ENCODE measurements around the gene CHRNA4. TPM values are rescaled to one million over a fixed set of nuclear protein-coding genes. Genes with fewer than 3 reads are reported as not detected.

The CHRNA4 gene
- total RNA-seq, 1 experiment from 2014 or later: not detected

DNA sequence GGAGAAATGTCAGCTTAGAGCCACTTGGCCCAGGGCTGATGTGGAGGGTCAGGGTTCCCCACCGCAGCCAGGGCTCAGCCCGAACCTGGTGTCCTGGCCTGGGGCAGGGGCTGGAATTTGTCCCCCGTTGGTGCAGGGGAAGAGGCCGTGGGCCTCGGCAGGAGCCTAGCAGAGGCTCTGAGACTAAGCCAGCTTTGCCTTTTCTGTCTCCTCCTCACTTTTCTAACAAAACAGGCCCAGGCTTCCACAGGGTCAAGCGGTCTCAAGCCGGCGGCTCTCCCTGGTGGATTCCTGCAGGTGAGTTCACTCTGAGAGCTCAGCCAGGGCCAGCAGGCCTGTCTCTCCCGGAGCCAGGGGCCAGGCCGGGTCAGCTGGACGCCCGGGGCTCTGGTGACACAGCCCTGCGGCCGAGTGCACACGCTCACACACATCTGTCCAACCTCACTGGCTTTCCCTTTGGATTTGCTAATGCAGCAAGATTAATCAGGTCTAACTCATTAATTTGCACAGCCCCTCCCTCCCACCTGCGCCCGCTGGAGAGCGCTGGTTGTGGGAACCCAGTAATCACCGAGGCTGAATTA is 2.9 kb upstream of the CHRNA4 start:
- no peak for DNase-seq (ENCODE audit: low read depth)

DNA sequence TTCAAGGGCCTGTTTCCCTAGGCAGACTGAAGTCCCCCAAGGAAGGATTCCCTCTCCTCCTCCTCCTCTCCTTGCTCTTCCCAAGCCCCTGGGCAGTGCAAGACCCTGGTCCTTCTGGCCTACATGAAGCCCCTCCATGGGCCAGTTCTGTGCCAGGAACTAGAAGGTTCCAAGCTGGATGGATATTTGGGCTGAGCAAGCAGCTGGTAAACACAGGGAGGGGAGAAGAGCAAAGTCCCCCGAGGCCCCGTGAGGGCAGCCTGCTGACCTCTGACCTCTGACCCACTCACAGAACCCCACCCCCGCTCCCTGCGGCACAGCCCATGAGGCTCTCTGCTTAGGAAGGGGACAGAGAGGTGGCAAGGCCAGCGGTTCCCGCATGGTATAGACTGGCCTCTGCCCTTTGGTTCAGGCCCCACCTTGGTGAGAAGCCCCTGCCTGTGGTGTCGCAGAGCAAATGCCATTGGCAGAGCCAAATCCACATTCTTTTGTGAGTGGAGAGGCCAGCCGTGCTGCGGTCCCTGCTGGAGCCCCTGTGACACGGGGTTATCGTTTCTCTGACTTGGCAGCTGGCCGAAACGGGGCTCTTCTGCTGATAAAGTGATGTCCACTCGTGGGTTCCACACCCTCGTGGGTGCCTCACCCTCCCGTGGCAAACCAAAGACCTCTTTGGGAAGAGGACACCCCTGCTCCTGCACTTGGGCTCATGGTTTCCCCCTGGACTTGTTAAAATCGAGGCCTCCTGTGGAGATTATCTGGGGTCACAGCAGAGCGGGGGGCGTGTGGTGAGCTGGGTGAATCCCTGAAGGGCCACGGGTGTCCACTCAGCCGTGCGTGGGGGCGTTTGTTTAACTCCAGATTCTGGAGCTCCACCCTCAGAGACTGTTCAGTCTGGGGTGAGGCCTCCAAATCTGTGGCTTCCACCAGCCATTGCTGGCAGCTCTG is 2.1 kb upstream of the CHRNA4 start:
- no peak for DNase-seq (ENCODE audit: low read depth)

DNA sequence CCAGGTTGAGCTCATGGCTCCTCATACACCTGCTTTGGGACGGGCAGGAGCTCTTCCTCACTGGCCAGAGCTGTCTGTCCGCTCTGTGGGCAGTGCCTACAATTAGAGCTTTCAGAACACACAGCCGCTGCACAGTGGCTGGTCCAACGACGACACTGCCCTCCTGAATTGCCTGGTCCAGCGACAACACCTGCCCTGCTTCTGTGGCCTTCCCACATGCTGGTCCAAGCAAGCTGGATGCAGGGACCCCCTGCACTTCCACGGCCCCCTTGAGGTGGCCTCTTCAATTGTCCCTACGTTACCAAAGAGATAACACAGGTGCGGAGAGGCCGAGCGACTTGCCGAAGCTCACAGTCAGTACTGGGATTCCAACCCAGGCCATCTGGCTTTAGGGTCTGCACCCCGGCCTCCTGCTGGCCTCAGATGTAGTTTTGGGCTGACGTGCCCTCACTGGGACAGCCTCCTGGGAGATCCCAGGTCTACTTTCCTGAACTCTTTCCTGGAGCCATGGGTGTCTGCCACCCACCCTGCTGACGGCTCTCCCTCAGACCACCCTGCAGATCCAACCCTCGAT is 1.4 kb upstream of the CHRNA4 start:
- DNase-seq (ENCODE audit: low read depth): no peak

DNA sequence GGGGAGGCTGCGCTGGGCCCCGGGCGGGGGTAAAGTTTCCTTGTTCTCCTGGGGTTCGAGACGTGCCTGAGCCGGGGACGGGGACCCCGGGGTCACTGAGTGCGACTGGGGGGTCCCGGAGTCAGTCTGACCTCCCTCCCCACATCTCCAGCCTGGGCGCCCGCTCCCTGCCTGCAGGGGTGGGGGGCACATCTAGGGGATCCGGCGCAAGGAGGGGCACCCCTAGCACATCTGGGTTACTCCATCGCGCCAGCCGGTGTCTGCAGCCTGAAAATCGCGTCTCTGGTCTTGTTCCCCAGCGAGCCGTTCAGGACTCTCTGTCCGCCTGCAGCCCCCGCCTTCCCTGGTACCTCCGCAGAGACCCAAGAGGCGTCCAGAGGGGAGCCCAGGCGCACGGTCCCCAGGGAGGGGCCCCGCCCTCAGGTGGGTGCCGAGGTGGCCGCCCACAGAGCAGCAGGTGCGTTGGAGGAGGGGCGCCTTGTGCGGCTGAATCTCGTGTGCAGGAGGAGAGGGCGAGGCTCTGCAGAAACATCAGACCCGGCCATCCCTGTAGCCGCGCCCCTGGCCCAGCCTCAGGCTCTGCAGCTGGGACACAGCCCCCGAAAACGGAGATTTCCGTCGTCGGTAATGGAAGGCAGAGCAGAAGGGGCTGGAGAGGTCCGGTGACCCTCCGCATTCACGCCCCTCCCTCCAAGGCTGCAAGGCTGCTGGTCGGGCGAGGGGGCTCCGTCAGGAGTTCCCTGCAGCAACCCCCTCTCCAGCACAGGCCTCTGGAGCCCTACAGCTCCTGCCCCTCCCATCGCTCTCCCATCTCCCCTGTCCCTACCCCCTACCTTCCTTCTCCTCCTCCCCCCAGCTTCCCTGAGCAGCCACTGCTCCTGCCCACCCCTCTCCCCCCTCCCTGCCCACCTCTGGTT is 628 bp upstream of the CHRNA4 start:
- no peak for DNase-seq (ENCODE audit: low read depth)

DNA sequence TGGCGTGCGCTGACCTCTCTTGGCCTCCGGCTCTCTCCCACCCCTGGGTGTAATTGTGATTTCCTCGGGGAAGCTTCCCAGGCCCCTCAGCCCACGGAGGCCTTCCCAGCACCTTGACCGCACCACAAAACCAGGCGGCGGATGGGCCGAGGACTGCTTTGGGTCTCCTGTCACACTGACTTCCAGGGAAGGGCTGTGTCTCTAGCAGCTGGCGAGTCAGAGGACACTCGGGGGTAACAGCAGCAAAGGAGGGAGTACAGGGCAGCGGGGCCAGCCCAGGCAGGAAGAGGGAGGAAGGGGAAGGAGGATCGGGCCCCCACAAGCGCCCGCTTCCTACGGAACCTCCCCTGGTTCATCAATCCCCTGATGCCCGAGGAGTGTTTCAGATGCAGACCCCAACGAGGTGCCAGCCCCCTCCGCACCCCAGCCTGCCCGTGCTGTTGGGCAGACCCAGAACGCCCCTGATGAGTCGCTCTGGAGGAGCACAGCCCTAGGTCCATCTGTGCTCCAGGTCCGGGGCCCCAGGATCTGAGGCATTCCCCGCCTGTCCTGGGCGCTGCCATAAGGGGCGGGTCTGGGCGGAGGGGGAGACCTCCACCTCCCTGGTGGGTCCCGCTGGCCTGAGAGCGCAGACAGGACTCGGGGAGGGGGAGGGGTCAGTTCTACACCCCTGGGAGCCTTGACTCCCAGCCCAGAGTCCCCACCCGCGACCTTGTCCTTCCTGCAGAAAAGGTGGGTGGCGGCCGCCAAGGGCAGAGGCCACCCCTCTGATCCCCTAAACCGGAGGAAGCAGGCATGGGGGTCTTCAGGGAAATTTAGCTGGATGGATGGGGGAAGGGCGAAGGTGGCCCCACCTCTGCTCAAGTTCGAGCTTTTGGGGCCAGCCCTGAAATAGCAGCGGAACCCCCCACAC is 956 bp downstream of the CHRNA4 start:
- no peak for DNase-seq (ENCODE audit: low read depth)

GRCh38 chr20:63359164-63359934 is 1.8 kb downstream of the CHRNA4 start:
- no peak for DNase-seq (ENCODE audit: low read depth)

DNA sequence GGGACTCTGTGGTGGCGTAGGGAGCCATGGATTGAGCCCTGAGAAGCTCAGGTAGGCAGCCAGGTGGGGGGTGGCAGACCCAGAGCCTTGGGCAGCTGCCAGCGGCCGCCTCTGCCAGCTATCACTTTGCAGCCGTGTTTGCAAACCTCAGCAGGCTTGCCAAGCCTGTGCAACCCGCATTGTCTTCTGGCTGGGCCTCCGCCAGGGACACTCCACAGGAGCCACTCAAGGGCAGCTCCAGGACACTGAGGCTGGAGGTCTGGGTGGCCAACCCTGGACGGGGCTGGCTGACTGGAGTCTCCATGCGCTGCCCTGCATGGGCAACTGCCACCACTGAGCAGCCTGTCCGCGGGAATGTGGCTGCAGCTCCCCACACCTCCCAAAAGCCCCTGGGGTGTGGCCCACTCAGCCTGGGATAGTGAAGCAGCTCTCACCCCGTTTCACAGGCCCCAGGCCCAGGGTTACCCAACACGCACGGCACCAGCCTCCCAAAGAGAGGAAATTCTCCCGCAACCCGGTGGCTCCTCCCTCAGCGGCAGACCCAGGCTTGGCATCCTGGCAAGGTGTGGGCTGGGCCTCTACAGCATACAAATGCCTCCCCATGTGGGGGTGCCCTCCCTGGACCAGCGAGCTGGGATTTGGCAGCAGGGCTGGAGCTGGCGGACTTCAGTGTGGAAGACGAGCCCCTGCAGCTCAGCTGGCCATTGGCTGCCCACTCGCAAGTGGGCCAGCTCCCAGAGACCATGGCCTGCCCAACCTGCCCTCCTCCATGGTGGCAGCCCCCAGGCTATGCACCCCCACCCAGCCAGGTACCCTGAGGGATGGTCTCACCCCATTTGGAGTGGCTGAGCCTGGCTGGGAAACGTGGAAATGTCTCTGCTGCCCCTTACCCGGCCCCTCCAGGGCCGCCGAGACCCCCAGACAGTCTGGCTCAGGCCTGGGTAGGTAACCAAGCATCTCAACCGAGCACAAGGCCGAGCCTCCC is 2.9 kb downstream of the CHRNA4 start:
- no peak for DNase-seq (ENCODE audit: low read depth)

GRCh38 chr20:63356931-63357879 is 3.9 kb downstream of the CHRNA4 start:
- no peak for DNase-seq (ENCODE audit: low read depth)

DNA sequence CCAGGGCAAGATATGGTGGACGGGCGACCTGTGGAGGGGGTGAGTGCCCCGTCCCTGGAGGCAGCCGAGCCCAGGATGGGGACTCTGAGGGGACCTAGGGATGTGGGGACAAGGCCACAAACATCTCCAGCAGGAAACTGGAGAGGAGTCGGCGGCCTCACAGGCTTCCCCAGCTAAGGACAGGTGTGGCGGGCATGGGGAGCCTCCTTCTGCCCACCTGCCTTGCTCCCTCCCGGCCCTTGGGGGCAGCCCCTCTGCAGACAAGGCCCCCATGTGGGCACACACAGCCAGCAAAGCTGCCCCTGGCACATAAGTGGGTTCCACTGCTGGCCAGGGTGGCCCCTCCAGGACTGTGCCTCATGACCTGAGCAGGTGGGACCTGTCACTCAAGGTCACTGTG is 4.6 kb downstream of the CHRNA4 start:
- no peak for DNase-seq (ENCODE audit: low read depth)

- DNase-seq (ENCODE audit: low read depth): no peak
Observed at GRCh38 chr20:63355781-63356295, 5.3 kb downstream of the CHRNA4 start.

- no peak for DNase-seq (ENCODE audit: low read depth)
Observed at GRCh38 chr20:63354636-63355350, 6.4 kb downstream of the CHRNA4 start.

DNA sequence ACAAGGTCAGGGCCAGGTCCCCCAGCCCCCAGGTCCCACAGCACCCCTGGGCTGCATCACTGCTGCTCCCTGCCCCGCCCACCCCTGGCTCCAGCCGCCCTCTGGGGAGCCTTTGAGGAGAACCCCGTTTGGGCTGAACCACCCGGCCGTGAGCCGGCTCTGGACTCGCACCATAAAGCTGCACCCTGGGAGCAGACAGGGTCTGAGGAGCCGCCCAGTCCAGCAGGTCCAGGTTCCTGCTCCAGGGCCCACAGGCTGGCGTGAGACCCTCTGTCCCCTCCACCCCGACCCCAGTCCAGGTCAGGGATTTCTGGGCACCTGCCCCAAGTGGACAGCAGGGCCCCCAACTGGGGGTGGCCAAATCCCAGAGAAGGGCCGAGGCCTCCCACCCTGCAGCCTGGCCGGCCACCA is 8.3 kb downstream of the CHRNA4 start:
- no peak for DNase-seq (ENCODE audit: low read depth)

DNA sequence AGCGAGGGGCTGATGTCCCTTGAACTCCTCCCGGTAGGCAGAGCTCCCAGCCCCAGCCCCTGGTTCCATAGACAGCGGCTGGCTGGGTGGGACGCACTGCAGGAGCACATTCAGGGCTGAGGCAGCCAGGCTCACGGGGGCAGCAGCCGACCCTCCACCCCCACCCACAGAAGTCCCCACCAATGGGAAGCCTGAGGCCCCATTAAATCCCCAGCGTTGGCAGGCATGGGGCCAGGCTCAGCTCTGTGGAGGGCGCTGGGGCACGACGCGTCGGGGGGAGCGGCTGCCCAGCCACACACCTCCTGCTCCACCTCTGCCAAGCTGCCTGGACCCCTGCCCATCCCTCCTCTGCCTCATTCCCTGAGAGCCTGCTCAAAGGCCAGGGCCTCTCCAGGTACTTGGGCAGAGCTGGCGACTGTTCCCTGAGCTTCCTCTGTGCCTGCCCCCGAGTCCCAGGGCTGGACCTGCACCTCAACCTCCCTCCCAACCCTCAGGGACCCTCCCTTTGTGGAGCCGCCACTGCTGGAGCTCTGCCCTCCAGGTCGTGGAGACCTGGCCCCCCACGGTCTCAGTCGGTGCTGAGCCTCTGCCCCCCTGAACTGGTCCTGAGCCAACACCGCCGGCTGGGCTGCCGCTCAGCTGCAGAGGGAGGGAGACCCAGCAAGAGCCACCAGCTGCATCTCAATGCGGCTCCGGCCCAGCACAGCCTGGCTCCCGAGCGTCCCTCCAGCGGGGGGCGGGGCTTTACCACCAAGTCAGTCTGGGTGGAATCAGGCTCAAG is 9.1 kb downstream of the CHRNA4 start:
- no peak for DNase-seq (ENCODE audit: low read depth)

GRCh38 chr20:63351326-63351700 is 9.8 kb downstream of the CHRNA4 start:
- no peak for DNase-seq (ENCODE audit: low read depth)

DNA sequence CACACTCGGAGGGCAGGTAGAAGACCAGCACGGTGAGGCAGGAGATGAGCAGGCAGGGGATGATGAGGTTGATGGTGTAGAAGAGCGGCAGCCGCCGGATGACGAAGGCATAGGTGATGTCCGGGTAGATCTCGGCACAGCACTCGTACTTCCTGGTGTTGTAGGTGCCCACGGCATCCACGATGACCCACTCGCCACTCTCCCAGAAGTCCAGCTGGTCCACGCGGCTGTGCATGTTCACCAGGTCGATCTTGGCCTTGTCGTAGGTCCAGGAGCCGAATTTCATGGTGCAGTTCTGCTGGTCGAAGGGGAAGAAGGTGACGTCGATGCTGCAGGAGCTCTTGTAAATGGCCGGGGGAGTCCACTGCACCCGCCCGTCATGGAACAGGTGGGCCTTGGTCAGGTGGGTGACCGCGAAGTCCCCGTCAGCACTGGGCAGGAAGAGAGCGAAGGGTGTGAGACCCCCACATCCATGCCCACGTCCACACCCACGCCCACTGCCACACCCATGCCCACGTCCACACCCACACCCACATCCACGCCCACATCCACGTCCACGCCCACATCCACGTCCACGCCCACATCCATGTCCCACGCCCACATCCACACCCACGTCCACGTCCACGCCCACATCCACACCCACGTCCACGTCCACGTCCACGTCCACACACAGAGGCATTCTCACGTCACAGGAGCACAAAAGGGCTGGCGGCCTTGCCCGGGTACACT is 10.4 kb downstream of the CHRNA4 start:
- no peak for DNase-seq (ENCODE audit: low read depth)

Data from Daoy (cell line).